Calu3 (cell line): ENCODE results near the gene MED27. TPM values are rescaled to one million over a fixed set of nuclear protein-coding genes. Genes with fewer than 3 reads are reported as not detected.

ENCODE experiments used
- BruUV-seq: library from RNA; stranded (reverse); fragments of 400-500 nt; replicated peaks from 2 replicates; lab custom pipeline; 2021; lab: Mats Ljungman, UMichigan
- CTCF ChIA-PET: fragments of 300-600 bp; sonication (Branson Sonifier 250); formaldehyde crosslinking; loops from one replicate; lab custom pipeline; 2022; ENCODE audit warnings: antibody characterized with exemption; lab: Charles Lee
- DNase-seq: peaks from one replicate; pipeline ENCODE4 v3.0.0; 2022
- H3K27ac Mint-ChIP-seq: one replicate; pipeline ENCODE4 v1.8.0; 2022; ENCODE audit warnings: mixed read lengths; ENCODE audit not compliant: unreplicated experiment
- H3K27me3 Mint-ChIP-seq: one replicate; pipeline ENCODE4 v1.8.0; 2022; ENCODE audit warnings: mixed read lengths; ENCODE audit not compliant: unreplicated experiment
- H3K36me3 Mint-ChIP-seq: one replicate; pipeline ENCODE4 v1.8.0; 2022; ENCODE audit warnings: mild to moderate bottlenecking, moderate library complexity, mixed read lengths; ENCODE audit not compliant: insufficient read depth, unreplicated experiment
- H3K4me1 Mint-ChIP-seq: one replicate; pipeline ENCODE4 v1.8.0; 2022; ENCODE audit warnings: mild to moderate bottlenecking, low read depth, mixed read lengths; ENCODE audit not compliant: unreplicated experiment
- H3K4me3 Mint-ChIP-seq: one replicate; pipeline ENCODE4 v1.8.0; 2022; ENCODE audit warnings: mild to moderate bottlenecking, low read depth, moderate library complexity, mixed read lengths; ENCODE audit not compliant: unreplicated experiment
- H3K9me3 Mint-ChIP-seq: one replicate; pipeline ENCODE4 v1.8.0; 2022; ENCODE audit warnings: low read depth, mixed read lengths; ENCODE audit not compliant: unreplicated experiment
- intact Hi-C: fragments of 100-400 bp; cut with micrococcal nuclease; formaldehyde crosslinking; loops from one replicate; pipeline ENCODE4 v1.10.0; 2022; ENCODE audit not compliant: unreplicated experiment
- total RNA-seq: library from RNA; stranded (reverse); gene quantifications from 2 replicates; pipeline ENCODE4 v1.2.3, GENCODE V29; 2022
- TF ChIP-seq, protein P1 (sequence below): fragments of 200-600 bp; IDR thresholded peaks from one replicate; pipeline ENCODE4 v1.8.0; 2022; ENCODE audit warnings: antibody characterized with exemption; ENCODE audit not compliant: unreplicated experiment

MED27 gene
- total RNA-seq, 1 experiment from 2014 or later = 19.3 TPM

DNA sequence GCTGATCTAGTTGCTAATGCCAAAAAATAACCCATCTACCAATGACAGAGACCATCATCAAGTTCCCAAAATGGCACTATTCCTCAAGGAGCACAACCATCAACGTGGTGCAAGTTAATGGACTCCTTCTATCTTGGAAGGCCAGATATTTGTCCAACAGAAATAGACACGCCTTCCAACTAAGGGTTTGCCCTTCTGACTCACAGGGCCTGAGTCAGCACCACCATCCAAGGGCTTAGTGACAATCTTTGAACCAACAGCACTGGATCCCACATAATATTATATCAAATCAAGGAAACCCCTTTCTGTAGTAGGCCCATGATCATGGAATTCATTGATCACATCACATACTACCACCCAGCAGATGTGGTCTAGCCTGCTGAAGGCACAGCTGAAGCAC is 84.3 kb downstream of the MED27 start:
- Mint-ChIP-seq H3K4me3 (no peak overlapping the region), H3K4me1 (no peaks in the 10 kb centered on the region), H3K36me3 (no peaks in the 10 kb centered on the region), H3K27ac (no peak overlapping the region), H3K27me3 (no peaks in the 10 kb centered on the region), H3K9me3 (no peaks in the 10 kb centered on the region)
- TF ChIP-seq, protein P1, sequence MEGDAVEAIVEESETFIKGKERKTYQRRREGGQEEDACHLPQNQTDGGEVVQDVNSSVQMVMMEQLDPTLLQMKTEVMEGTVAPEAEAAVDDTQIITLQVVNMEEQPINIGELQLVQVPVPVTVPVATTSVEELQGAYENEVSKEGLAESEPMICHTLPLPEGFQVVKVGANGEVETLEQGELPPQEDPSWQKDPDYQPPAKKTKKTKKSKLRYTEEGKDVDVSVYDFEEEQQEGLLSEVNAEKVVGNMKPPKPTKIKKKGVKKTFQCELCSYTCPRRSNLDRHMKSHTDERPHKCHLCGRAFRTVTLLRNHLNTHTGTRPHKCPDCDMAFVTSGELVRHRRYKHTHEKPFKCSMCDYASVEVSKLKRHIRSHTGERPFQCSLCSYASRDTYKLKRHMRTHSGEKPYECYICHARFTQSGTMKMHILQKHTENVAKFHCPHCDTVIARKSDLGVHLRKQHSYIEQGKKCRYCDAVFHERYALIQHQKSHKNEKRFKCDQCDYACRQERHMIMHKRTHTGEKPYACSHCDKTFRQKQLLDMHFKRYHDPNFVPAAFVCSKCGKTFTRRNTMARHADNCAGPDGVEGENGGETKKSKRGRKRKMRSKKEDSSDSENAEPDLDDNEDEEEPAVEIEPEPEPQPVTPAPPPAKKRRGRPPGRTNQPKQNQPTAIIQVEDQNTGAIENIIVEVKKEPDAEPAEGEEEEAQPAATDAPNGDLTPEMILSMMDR = no peak
- CTCF ChIA-PET = no interaction called here
- BruUV-seq = no TSS peak
- DNase-seq = no peak
- intact Hi-C loops = no loop called here

DNA sequence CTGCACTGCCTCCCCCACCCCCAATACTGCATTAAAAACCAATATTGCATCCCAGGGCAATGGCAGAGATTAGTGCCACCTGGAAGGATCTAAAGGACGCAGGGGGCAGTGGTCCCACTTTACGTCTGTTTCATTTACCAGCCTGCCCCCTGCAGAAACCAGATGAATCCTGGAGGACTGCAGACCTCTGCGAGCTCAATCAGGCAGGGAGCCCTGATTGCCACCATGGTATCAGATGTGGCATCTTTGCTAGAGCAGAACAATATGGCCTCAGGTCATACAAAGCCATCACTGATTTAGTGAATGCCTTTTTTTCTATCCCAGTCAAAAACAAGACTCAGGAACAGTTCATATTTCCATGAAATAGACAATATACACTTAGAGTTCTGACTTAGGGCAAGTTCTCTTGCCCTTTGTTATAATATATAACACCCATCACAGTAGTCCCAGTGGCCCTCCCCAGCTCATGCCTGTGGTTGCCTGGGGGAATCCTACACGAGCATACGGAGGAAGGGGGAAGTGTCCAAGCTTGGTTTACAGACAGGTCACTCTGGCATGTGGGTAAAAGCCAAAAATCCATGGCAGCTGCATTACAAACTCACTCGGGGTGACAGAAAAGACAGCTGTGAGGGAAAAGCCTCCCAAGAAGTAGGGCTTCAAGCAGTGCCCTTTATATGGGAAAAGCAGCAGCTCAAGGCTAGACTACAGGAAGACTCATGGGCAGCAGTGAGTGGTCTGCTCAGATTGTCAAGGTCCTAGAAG is 85.1 kb downstream of the MED27 start:
- Mint-ChIP-seq H3K27ac (no peak overlapping the region), H3K9me3 (no peaks in the 10 kb centered on the region), H3K27me3 (no peaks in the 10 kb centered on the region), H3K4me3 (no peak overlapping the region), H3K36me3 (no peaks in the 10 kb centered on the region), H3K4me1 (no peaks in the 10 kb centered on the region)
- TF ChIP-seq, protein P1 = no peak
- intact Hi-C loops = no loop called here
- no TSS peak for BruUV-seq
- DNase-seq = no peak
- CTCF ChIA-PET = no interaction called here

DNA sequence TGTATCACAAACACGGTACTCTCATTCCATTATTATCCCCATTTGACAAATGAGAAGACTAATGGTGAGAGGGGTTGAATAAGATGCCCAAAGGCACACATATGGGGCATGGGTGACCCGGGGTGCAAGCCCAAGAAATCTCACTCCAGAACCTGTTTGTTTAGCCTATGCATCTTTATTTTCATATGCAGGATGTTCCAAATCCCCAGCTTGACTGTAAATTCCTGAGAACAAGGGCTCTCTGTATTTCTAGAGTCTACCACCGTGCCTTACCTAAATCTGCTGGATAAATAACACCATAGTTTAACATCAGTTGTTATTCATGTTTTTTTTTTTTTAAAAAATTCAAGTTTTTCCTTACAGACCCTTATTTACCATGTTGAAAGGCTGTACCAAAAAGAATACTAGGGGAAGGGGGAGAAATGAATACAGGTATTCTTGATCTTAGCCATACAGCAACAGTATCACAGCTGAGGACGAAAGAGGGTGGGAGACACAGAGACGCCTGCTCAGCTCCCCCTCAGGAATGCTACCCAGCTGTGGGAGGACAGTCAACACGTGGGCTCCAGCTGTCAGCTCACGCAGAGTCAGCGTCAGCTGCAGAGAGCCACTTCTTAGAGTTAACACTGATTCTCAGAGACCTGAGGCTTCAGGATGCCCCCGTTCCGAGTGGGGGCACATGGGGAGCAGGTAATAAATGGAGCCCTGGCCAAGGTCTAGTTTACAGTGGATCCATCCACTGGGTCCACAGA is 86.6 kb downstream of the MED27 start:
- Mint-ChIP-seq H3K9me3 (no peaks in the 10 kb centered on the region), H3K4me1 (no peaks in the 10 kb centered on the region), H3K4me3 (no peak overlapping the region), H3K27ac (no peak overlapping the region), H3K36me3 (no peaks in the 10 kb centered on the region), H3K27me3 (no peaks in the 10 kb centered on the region)
- intact Hi-C loops = no loop called here
- BruUV-seq = no TSS peak
- TF ChIP-seq, protein P1 = no peak
- DNase-seq = no peak
- CTCF ChIA-PET = no interaction called here

DNA sequence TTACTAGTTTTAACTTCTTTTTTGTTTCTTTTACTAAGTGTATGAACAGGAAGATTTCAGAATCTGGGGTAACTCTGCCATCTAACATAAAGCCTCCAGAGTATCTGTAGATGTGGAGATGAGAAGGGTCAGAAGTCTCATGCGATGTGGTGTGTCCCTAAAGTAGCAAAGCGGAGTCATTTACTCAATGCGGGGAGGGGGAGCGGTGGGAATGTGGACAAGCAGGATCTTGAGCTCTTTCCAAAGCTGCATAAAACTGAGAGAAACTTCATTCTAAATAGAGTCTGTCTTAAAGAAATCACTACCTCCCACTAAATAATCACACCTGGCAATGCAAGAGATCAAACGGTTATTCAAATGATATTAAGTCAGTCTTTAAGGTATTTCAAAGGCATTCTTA is 92.4 kb downstream of the MED27 start:
- Mint-ChIP-seq H3K4me3 (no peak overlapping the region), H3K9me3 (no peaks in the 10 kb centered on the region), H3K36me3 (no peaks in the 10 kb centered on the region), H3K4me1 (no peaks in the 10 kb centered on the region), H3K27ac (no peak overlapping the region), H3K27me3 (no peaks in the 10 kb centered on the region)
- no TSS peak for BruUV-seq
- CTCF ChIA-PET = no interaction called here
- intact Hi-C loops = no loop called here
- DNase-seq = no peak
- TF ChIP-seq, protein P1 = no peak
